GM18858 (cell line): Measurements from ENCODE around the gene FDPS.

Source experiments
- ATAC-seq: cut with Tn5 transposase; IDR thresholded peaks from one replicate; pipeline ENCODE4 v1.9.1; 2021; ENCODE audit not compliant: unreplicated experiment

The FDPS gene

DNA sequence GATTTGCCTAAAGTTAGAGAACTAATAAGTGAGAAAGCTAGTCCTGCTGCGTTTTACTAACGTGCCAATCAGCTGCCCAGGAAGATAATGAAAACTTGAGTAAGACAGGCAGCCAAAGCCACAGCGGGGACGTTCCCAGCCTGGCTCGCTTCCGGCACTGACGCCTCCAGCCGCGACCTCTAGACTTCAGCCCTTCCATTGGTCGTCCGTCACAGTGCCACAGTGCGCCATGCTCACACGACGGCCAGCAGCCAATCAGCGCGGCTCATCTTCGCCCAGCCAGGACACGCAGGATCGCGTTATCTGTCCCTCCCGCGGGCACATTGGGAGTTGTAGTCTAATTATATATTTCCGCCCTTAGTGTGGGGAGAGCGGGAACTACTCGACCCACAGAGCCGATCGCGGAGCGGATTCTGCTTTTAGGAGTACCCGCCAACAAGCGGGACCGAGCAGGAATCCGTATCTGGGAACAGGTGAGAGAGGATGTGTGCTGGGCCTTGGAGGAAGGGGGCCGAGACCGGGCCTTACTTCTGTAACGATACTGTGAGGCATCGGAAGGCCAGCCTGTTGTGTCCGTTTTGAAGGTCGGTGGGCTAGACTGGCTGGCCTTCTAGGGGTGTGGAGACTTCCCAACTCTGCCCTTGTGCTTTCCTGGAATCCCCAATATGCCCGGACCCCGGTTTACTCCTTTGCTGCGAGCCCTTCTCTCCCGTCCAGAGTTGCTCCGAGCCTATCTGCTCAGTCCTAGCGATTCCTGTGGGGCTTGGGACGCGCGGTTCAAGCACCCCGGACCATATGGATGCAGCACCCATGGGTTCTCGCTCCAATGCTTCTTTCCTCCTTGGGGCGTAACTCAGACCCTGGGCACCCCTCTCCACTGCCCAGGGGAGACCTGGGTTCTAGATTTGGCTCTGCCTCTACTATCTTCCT is at the start of gene FDPS:
Gene FDPS (plus strand): TSS at position 374 of the 930 bp plus-strand sequence. CDS start 924 bp downstream, outside the sequence.
- ATAC-seq, result peak; percentile 90

GRCh38 chr1:155260276-155260675 is 48.4 kb upstream of the FDPS start:
- no peak for ATAC-seq

GRCh38 chr1:155261493-155261851 is 47.2 kb upstream of the FDPS start:
- no peak for ATAC-seq

GRCh38 chr1:155261852-155262673 is 46.6 kb upstream of the FDPS start, which contains the start of gene SCAMP3:
Gene SCAMP3, minus strand, starts transcription at chr1:155262360. Its CDS starts 209 bp downstream, at chr1:155262151.
- ATAC-seq, result peak; percentile 78

DNA sequence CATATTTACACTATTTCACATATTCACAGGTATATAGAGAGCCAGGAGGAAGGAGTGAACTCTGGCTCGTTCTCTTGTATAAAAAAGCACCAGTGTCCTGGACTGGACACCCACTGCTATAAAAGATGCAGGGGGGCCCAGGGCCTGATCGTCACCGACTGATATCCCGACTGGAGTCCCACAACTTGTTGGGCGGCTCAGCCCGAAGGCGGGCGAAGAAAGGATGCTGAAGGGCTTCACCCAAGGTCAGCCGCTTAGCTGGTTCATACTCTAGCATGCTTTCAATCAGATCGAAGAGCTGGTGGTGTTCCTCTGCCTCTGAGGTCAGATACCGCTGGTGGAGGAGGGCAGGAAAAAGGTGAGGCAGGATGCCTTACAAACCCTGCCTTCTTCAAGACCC is 45.6 kb upstream of the FDPS start:
- no peak for ATAC-seq

GRCh38 chr1:155266553-155266952 is 42.1 kb upstream of the FDPS start:
- no peak for ATAC-seq

DNA sequence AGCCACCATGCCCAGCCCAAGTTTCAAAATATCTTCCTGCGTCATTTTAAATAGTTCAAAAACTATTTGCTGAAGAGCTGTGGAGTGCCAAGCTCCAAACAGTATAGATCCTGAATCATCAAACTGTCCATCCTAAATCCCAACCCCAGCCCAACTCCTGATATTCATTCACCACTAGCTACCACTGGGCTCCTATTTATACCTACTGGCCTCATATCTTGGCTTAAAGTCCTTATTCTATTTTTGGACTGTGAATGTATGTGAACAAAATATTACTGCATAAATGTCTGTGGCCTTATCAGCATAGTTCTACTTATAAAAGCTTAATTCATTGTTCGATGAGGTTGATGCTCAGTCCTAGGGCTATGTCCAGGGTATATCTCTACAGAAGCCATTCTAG is 41.3 kb upstream of the FDPS start:
- ATAC-seq, result no peak

GRCh38 chr1:155268630-155269029 is 40.0 kb upstream of the FDPS start:
- ATAC-seq, result no peak

GRCh38 chr1:155269381-155269780 is 39.3 kb upstream of the FDPS start:
- no peak for ATAC-seq

DNA sequence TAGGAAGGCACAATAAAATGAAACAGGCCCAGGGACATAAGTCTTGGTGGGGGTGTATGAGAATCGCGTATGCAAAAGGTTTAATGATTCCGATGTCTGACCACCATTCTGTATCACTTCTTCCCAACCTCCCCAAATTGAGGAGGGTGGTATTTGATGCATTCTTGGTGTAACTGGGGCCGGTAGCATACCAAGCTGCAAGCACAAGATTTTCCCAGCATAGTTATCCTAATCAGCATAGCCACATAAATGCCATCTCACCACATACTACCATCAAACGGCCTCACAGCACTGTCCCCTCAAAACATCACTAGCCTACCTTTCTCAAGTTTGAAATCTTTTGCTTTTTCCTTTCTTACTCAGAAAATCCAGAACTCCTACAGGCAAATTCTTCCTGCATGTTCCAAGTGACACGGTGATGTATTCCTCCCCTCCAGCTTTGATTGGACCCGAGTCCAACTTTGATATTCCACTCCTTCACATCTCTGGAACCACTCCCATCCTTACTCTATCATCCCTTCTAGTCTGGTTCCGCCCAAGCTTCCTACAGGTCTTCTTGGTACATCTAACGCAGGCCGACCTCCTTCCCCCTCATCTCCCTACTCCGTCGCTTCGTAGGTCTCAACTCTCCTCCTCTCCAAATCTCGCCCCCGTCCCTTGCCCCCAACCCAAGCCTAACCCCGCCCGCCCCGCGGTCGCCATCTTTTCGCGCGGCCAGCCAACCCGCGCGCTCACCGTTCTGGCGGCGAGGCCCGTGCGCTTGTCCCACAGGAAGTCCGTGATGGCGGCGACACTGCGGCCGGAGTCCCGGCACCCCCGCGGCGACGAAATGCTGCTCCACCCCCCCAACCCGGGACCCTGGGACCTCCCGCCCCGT is 36.0 kb upstream of the FDPS start:
- no peak for ATAC-seq

DNA sequence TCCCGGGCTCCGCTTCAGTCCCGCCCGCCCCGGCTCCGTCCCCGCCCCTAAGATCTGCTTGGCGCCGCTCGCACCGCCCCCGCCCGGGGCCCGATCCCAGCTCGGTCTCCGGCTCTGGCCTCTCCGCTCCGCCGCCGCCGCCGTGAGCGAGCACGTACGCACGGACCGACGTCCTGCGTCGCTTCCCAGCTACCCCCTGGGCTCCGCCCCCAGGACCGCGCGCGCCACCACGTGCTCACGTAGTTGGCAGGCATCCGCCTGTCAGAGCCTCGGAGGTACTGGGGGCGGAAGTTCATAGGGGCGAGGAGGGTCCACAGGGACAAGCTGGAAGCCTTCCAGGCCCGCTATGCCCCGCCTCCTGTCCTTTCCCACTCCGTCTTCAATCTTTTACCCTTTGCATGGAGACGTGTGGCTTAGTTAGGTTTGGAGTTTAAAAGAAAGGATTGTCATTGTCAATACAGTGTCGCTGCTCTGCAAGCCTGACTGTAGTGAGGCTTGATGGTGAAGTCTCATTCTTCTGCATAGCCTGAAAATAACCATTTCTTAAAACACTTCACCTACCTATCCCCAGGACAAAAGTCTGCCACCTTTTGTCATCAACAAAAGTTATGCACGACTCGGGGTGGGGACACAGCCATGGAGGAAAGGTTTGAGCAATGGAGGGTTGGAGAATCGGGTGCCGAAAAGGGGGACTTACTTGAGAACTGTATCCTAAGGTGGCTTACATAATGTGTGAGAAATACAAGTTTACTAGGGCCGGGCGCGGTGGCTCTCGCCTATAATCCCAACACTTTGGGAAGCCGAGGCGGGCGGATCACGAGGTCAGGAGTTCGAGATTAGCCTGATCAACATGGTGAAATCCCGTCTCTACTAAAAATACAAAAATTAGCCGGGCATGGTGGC is 35.1 kb upstream of the FDPS start, which contains the start of gene CLK2:
Gene CLK2 (minus strand): TSS at position 162 of the 903 bp plus-strand sequence. CDS start 2,527 bp downstream, outside the sequence.
- peak; percentile 59 for ATAC-seq

GRCh38 chr1:155277070-155277901 is 31.4 kb upstream of the FDPS start, which contains the start of gene HCN3:
Gene HCN3, plus strand, starts transcription at chr1:155277463. Its CDS starts 128 bp downstream, at chr1:155277591.
- peak; percentile 44 for ATAC-seq

GRCh38 chr1:155277902-155278688 is 30.6 kb upstream of the FDPS start:
- no peak for ATAC-seq

GRCh38 chr1:155278689-155279160 is 29.9 kb upstream of the FDPS start:
- ATAC-seq, result no peak

- no peak for ATAC-seq
These were observed 29.4 kb upstream of the FDPS start for GRCh38 chr1:155279268-155279667.

DNA sequence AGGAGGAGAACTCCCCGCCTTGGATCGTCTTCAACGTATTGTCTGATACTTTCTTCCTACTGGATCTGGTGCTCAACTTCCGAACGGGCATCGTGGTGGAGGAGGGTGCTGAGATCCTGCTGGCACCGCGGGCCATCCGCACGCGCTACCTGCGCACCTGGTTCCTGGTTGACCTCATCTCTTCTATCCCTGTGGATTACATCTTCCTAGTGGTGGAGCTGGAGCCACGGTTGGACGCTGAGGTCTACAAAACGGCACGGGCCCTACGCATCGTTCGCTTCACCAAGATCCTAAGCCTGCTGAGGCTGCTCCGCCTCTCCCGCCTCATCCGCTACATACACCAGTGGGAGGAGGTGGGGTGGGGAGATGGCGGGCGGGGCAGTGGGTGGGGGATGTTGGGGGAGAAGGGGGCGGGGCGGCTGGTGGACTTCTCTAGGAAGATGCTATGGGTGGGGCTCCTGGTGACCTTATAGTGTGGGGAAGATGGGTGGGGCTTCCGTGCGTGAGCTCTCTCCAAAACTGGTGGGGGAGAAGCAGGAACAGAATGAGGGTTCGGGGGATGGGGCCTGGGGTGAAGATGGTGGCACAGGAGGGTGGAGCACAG is 26.1 kb upstream of the FDPS start:
- ATAC-seq, result no peak

GRCh38 chr1:155284476-155284875 is 24.2 kb upstream of the FDPS start:
- ATAC-seq, result no peak
